HG02884 (cell line): Measurements from ENCODE around the gene ERCC4.

Experiments used
- ATAC-seq: cut with Tn5 transposase; IDR thresholded peaks from one replicate; pipeline ENCODE4 v1.9.1; 2021; ENCODE audit warnings: mild to moderate bottlenecking, moderate library complexity; ENCODE audit not compliant: unreplicated experiment

Gene ERCC4

GRCh38 chr16:13945744-13946485, 26.0 kb downstream of the ERCC4 start:
- ATAC-seq = no peak

- no peak for ATAC-seq
These were observed 28.1 kb downstream of the ERCC4 start for GRCh38 chr16:13948086-13948485.

- no peak for ATAC-seq
These were observed 31.0 kb downstream of the ERCC4 start for GRCh38 chr16:13950821-13951547.

GRCh38 chr16:13951611-13952010, 31.7 kb downstream of the ERCC4 start:
- no peak for ATAC-seq

GRCh38 chr16:13953501-13953900, 33.5 kb downstream of the ERCC4 start:
- ATAC-seq = no peak

- no peak for ATAC-seq
These were observed 36.8 kb downstream of the ERCC4 start for GRCh38 chr16:13956635-13957196.

- peak; percentile 64 for ATAC-seq
These were observed 37.5 kb downstream of the ERCC4 start for GRCh38 chr16:13957197-13958078.

GRCh38 chr16:13958474-13958873, 38.5 kb downstream of the ERCC4 start:
- ATAC-seq = no peak

- no peak for ATAC-seq
These were observed 39.7 kb downstream of the ERCC4 start for GRCh38 chr16:13959626-13960025.

- no peak for ATAC-seq
These were observed 41.3 kb downstream of the ERCC4 start for GRCh38 chr16:13961099-13961811.

GRCh38 chr16:13962232-13962631, 42.3 kb downstream of the ERCC4 start:
- no peak for ATAC-seq

GRCh38 chr16:13968835-13969234, 48.9 kb downstream of the ERCC4 start:
- ATAC-seq = no peak

- ATAC-seq = no peak
These were observed 49.8 kb downstream of the ERCC4 start for GRCh38 chr16:13969711-13970110.

- no peak for ATAC-seq
These were observed 50.9 kb downstream of the ERCC4 start for GRCh38 chr16:13970708-13971422.

GRCh38 chr16:13973321-13974023, 53.5 kb downstream of the ERCC4 start:
- ATAC-seq = no peak

- ATAC-seq = no peak
These were observed 57.2 kb downstream of the ERCC4 start for GRCh38 chr16:13977177-13977576.

- ATAC-seq = no peak
These were observed 62.5 kb downstream of the ERCC4 start for GRCh38 chr16:13982451-13982850.

- ATAC-seq = no peak
These were observed 63.7 kb downstream of the ERCC4 start for GRCh38 chr16:13983625-13984024.

- ATAC-seq = no peak
These were observed 64.8 kb downstream of the ERCC4 start for GRCh38 chr16:13984794-13985193.
